ENCODE results near the gene SMCO4. TPM values are rescaled to one million over a fixed set of nuclear protein-coding genes. Genes with fewer than 3 reads are reported as not detected.

SMCO4 gene
- total RNA-seq, 1 donor from 2014 or later = 9.6 TPM

DNA sequence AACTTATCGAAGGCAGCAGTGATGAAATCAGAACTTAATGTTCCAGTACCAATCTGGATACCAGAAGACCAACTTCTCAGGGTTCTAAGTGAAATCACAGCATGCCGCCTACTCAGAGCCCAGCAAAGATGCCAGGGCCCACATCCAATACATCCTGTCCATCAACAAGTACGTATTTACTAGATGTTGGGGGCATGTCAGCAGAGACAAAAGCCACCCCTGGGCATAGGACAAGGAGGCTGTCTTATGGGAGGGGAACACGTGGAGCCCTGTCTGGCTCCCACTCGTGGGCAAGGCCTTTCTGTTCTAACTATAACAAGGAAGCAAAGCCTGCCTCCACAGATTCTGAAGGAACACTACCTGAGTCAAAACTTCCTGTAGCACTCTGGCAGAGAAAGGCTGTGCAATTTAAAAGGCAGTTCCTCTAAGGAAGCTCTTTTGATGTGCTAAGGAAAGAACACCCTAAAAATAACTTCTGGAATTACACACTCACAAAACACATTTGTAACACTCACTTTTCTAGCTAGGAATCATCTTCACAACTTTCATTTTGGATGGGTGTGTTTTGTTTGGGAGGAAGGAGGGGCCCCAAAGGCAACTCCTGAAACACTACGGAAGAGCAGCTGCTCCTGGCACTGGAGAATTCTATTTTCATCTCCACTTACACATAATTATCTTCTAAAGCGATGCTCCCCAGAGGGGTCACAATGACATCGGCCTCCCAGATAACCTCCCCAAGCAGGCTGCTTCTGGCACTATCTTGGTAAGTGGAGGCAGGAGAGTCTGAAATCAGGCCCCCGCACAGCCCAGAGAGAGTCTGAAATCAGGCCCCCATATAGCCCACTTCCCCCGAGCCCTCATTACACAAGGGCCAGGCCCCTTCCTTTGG lies 14.2 kb downstream of the SMCO4 start:
- no peaks in the 10 kb centered on the region for H3K27me3 ChIP-seq
- TF ChIP-seq POLR2AphosphoS5 (IDR thresholded peaks at IDR 0.05; ENCODE audit: insufficient read depth in 1 of 2, low read depth in 1 of 2) (peak in 1 of 2 donors; percentile 51), CTCF (IDR thresholded peaks at IDR 0.05) (no peak), POLR2A (IDR thresholded peaks at IDR 0.05) (no peak)
- no peaks in the 10 kb centered on the region for H3K36me3 ChIP-seq
- no peak for DNase-seq (ENCODE audit: extremely low spot score in 2 of 2)
- H3K9me3 ChIP-seq = no peaks in the 10 kb centered on the region
- intact Hi-C loops (cut with DNase I) = no loop called here
- no peak overlapping the region for H3K4me3 ChIP-seq
- peaks cover 29% of the 10 kb centered on the region for H3K4me1 ChIP-seq
- peak overlapping the region; percentile 62 for H3K27ac ChIP-seq

GRCh38 chr11:93528252-93528651 lies 14.9 kb downstream of the SMCO4 start:
- intact Hi-C loops (cut with DNase I) = no loop called here
- no peaks in the 10 kb centered on the region for H3K27me3 ChIP-seq
- H3K4me3 ChIP-seq = no peak overlapping the region
- H3K9me3 ChIP-seq = no peaks in the 10 kb centered on the region
- no peak for DNase-seq (ENCODE audit: extremely low spot score in 2 of 2)
- H3K4me1 ChIP-seq = peaks cover 29% of the 10 kb centered on the region
- H3K27ac ChIP-seq = peak overlapping the region; percentile 62
- H3K36me3 ChIP-seq = no peaks in the 10 kb centered on the region
- TF ChIP-seq POLR2A (IDR thresholded peaks at IDR 0.05) = no peak
- TF ChIP-seq CTCF (IDR thresholded peaks at IDR 0.05) = no peak
- TF ChIP-seq POLR2AphosphoS5 (IDR thresholded peaks at IDR 0.05; ENCODE audit: insufficient read depth in 1 of 2, low read depth in 1 of 2) = no peak

DNA sequence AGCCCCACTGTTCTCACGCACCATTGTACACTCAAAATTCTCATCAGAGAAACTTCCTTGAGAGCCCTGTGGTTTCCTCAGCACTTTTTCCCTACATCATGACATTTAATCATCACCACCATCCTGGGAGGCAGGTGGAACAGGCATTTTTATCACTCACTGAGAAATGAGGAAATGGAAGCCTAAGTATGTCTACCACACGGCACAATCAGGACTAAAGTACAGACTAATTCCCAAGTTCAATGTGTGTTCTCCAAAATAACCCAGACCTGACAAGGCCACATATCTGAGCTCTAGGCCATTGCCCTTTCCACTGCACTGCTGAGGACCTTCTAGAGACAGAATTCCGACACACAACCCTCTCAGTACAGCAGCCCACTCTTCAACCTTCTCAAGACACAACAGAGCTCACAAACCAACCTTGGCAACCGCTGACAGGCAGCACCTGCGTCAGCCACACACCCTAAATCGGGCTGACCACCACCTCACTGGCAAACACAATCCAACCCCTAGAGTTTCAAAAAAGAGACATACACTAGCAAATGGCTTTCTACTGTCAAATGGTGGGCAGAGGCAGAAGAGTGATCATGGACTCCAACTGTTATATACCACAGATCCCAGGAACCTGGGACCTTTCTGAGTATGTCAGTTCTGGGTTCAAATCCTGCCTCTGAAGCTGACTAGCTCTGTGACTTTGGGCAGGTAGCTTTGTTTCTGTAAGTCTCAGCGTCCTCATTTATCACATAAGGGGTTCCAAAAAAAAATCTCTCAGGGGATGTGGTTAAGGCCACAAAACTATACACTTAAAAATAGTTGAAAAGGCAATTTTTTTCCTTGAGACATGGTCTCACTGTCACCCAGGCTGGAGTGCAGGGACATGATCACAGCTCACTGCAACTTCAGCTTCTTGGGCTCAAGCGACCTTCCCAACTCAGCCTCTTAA lies 16.3 kb downstream of the SMCO4 start:
- DNase-seq (ENCODE audit: extremely low spot score in 2 of 2) = no peak
- H3K36me3 ChIP-seq = no peaks in the 10 kb centered on the region
- peaks cover 24% of the 10 kb centered on the region for H3K4me1 ChIP-seq
- TF ChIP-seq POLR2A (IDR thresholded peaks at IDR 0.05) (no peak), CTCF (IDR thresholded peaks at IDR 0.05) (no peak), POLR2AphosphoS5 (IDR thresholded peaks at IDR 0.05; ENCODE audit: insufficient read depth in 1 of 2, low read depth in 1 of 2) (no peak)
- H3K27ac ChIP-seq = no peak overlapping the region
- intact Hi-C loops (cut with DNase I) = no loop called here
- no peak overlapping the region for H3K4me3 ChIP-seq
- no peaks in the 10 kb centered on the region for H3K9me3 ChIP-seq
- no peaks in the 10 kb centered on the region for H3K27me3 ChIP-seq

DNA sequence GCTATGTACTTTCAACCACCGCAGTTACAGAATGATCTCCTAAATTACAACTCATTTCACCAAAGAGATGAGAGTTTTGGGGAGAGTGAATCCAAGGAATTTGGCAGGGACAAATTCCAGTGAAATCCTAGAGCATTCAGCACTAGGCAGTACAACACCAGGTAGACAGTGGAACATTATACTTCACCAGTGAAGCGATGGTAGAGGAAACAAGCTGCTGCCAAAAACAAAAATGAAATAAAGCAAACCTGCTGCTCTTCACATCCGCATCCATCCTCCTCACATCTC lies 16.9 kb downstream of the SMCO4 start:
- H3K9me3 ChIP-seq = no peaks in the 10 kb centered on the region
- H3K27ac ChIP-seq = no peak overlapping the region
- no peak for TF ChIP-seq CTCF (IDR thresholded peaks at IDR 0.05)
- no peak for TF ChIP-seq POLR2AphosphoS5 (IDR thresholded peaks at IDR 0.05; ENCODE audit: insufficient read depth in 1 of 2, low read depth in 1 of 2)
- no peak for TF ChIP-seq POLR2A (IDR thresholded peaks at IDR 0.05)
- intact Hi-C loops (cut with DNase I) = no loop called here
- H3K27me3 ChIP-seq = no peaks in the 10 kb centered on the region
- no peak overlapping the region for H3K4me3 ChIP-seq
- DNase-seq (ENCODE audit: extremely low spot score in 2 of 2) = no peak
- H3K4me1 ChIP-seq = peaks cover 24% of the 10 kb centered on the region
- no peaks in the 10 kb centered on the region for H3K36me3 ChIP-seq
